GM18505 (cell line): ENCODE measurements around the gene NFIA.

Experiments used
- ATAC-seq: cut with Tn5 transposase; IDR thresholded peaks from one replicate; pipeline ENCODE4 v1.9.1; 2021; ENCODE audit not compliant: unreplicated experiment
- POLR2A ChIP-seq: IDR thresholded peaks from 4 replicates; pipeline ENCODE4 v1.6.1; 2011; ENCODE audit warnings: borderline replicate concordance; ENCODE audit not compliant: insufficient read depth, insufficient read length; ENCODE audit errors: extremely low read depth

NFIA gene

DNA sequence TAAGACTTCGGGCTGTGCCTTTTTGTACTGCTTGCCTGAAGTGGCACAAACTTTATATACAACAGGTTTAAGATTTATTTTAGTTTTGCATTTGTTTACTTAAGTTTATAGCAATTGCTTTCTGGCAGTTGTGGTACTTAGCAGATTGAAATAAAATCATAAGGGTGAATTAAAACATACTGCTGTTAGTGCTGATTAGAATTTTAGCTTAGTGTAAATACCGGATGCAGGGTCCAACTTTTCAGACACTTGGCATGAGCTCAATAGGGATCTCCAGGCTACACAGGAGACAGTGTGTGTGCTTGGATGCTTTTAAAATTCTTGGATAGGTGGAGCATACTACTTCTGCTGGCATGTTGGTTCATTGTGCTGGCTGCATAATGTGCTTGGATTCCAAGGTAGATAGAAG, 159.6 kb downstream of the NFIA start:
- TF ChIP-seq POLR2A: no peak
- no peak for ATAC-seq

DNA sequence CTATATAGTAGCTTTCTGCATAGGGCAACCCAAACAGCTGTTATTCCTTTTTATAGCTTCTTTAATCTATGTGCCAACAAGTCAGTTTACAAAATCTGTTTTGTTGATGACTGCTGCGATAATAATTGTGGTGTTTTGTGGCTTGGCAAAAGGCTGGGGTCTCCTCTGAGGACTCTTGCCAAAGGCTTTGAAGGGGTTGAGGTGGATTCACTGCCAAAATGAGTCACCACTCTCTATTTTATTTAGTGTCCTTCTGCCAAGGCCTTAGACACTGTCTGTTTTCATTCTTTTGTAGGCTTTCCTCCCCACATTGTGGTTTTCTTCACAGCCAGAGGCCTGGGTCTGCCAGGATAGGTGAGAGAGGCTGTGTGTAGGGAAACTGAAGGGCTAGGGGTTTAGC, 161.8 kb downstream of the NFIA start:
- ATAC-seq: no peak
- no peak for TF ChIP-seq POLR2A

GRCh38 chr1:61245696-61246400, 163.5 kb downstream of the NFIA start:
- no peak for ATAC-seq
- no peak for TF ChIP-seq POLR2A

GRCh38 chr1:61247051-61247825, 164.9 kb downstream of the NFIA start:
- no peak for TF ChIP-seq POLR2A
- no peak for ATAC-seq

- ATAC-seq: no peak
- no peak for TF ChIP-seq POLR2A
Observed at GRCh38 chr1:61247881-61248752, 165.8 kb downstream of the NFIA start.

- TF ChIP-seq POLR2A: no peak
- ATAC-seq: no peak
Observed at GRCh38 chr1:61250933-61251332, 168.6 kb downstream of the NFIA start.

DNA sequence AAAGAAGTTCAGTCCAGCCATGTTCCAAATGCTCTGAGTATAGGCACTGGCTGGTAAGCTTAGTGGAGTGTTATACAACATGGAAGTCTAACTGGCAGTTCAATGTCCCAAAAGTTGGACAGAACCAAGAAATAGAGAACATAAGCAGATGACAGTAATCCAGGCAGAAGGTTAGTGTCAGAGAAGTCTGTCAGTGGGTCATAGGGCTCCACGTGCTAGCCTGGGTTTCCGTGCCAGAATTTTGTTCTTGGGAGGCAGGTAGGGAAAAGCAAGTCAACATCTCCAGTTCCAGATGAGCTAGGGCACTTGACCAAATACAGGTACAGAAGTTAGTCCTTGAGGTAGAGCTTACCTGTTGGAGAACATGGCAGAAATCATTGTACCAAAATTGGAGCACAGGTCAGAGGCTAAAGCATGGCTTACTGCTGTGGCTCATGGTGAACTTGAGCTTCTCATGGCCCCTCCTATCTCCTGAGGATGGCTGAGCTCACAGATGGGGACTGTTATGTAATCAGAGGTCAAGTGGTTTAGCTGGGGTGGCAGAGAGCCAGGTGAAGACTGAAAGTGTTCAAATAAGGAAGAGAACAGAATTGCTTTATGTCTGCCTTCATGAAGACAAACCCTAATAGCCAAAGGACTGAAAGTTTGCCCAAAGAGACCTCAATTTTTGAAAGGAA, 170.8 kb downstream of the NFIA start:
- ATAC-seq: no peak
- TF ChIP-seq POLR2A: no peak

- no peak for ATAC-seq
- no peak for TF ChIP-seq POLR2A
Observed at GRCh38 chr1:61253912-61254633, 171.7 kb downstream of the NFIA start.

DNA sequence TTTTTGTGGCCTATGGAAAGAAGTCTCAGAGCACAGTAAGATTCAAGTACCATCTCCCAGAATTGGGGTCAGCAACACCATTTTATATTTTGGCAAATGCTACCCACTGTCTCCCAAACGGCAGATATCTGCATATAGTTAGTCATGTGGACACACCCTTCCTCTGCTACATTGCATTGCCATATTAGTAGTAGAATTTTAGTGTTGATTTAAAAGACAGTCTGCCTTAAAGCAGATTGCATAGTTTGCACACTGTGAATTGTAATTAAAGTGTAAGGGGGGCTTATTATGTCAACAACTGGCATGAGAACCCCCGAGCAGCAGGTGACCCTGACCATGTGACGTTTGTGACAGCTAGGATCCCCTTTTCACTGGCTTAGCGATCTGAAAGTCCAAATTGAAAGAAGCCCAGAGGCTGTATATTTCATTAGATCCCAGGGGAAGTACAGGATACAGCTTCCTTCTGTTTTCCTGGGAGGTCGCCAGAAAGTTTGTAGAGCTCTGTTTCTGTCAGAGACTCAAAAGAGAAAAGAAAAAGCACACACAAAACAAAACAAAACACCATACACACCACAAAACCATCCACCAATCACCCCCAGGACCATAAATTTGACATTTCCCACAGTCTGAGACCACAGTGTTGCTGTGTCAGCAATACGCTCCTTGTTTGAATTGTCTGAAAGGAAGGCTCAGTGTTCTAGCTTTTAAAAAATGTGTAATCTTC, 172.4 kb downstream of the NFIA start:
- ATAC-seq: no peak
- TF ChIP-seq POLR2A: no peak

DNA sequence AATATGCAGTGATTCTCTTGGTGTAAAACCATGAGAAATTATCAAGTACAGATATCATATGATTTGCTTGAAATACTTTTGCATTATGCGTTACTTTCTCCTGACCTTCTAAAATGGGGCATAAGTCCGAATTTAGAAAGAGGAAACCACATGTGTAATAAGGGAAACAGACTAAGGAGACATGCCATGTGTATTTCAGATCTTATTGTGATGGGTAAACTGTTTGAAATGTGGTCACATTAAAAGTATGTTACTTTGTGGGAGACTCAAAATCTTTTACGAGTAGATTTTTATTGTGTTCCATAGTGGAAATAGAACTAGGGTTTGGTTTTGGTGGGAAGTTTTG, 173.0 kb downstream of the NFIA start:
- no peak for ATAC-seq
- no peak for TF ChIP-seq POLR2A

DNA sequence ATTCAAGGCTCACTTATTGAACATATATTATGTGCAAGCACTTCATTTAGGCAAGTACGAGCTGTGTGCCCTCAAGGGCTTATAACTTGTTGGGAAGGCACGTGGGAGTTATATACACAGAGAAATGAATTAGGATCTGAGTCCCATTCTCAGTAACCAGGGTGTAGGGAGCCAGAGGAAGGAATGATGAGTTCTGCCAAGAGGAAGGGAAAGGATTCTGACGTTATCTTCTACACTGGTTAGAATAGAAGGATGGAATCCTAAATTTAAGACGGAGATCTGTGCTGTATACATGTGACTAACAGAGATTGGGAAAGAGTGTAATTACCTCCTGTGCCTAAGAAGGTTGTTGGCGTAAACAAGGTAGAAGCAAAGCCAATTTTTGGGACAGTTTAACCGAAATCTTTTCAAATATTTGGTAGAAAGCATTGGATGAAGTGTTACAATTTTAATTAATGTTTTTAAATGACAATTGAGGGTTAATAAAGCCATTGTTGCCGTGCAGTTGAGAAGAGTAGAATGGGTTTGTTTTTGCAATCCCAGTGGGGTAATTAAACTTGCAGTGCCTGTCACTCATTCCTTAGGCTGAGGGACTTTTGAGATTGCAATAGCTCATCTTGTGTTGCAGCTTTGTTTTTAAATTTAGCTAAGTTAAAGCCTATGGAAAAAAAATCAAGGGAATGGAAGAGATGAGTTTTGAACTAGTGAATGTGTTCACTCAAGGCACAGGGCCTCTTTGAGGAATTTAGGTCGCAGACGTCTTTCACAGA, 177.2 kb downstream of the NFIA start:
- no peak for ATAC-seq
- no peak for TF ChIP-seq POLR2A
